ENCODE measurements around the gene HGD. TPM values are rescaled to one million over a fixed set of nuclear protein-coding genes. Genes with fewer than 3 reads are reported as not detected.

The HGD gene
- total RNA-seq, 1 donor: under 0.01 TPM

DNA sequence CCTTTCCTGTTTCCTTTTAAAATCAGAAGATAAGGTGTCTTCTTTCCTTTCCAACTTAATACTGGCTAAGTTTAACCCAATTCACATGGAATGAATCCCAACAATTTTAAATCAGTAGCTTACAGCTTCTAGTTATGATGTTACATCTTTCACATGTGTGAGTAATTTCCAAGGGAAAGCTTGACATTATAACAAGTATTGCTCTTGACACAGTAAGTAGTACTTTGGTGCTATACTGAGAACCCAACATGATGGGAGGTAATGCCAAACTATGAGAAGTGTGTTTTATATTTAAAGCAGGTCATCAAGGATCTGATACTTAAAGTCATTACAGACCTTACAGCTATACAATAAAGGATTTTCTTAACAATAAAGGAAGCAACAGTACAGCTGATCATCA lies 31.2 kb upstream of the HGD start:
- no peaks in the 10 kb centered on the region for H3K27me3 ChIP-seq (ENCODE audit: insufficient read depth, low read length)
- TF ChIP-seq CTCF (IDR thresholded peaks at IDR 0.05; ENCODE audit: extremely low read depth, low read depth, low read length): no peak
- no peaks in the 10 kb centered on the region for H3K9me3 ChIP-seq (ENCODE audit: low read depth, low read length)
- H2AFZ ChIP-seq (ENCODE audit: low read length): no peak overlapping the region
- H3K27ac ChIP-seq (ENCODE audit: low read depth, low read length): no peak overlapping the region
- no peaks in the 10 kb centered on the region for H4K20me1 ChIP-seq (ENCODE audit: insufficient read depth, low read length)
- no peak overlapping the region for H3K4me3 ChIP-seq (ENCODE audit: insufficient read depth, low read length)
- H3K4me1 ChIP-seq (ENCODE audit: insufficient read depth, low read length): no peaks in the 10 kb centered on the region
- H3K4me2 ChIP-seq (ENCODE audit: insufficient read depth, low read length): no peak overlapping the region
- H3K79me2 ChIP-seq (ENCODE audit: insufficient read depth, low read length): peaks cover 2% of the 10 kb centered on the region
- no peak for DNase-seq (ENCODE audit: insufficient read length, low spot score, missing footprints)
- no peaks in the 10 kb centered on the region for H3K36me3 ChIP-seq (ENCODE audit: insufficient read depth, low read length)

DNA sequence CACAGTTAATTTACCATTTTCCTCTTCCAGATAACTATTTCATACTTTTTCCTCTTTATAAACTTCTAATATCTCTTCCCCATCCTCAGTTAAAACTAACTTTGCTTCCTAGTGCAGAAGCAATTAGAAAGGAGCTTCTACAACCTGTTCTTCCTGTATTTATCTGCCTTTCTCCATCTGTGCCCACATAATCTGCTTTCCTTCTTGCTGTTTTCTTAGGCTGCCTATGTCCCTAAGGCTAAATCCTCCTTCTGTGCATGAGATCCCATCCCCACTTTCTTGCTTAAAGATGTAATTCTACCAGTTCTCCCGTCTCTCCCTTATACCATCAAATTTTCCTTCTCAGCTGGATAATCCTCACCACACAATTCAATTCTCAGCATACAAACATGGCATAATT lies 28.3 kb upstream of the HGD start:
- Histone ChIP-seq H3K9me3 (ENCODE audit: low read depth, low read length) (no peaks in the 10 kb centered on the region), H3K79me2 (ENCODE audit: insufficient read depth, low read length) (no peaks in the 10 kb centered on the region), H3K4me2 (ENCODE audit: insufficient read depth, low read length) (no peak overlapping the region), H3K4me3 (ENCODE audit: insufficient read depth, low read length) (no peak overlapping the region), H3K36me3 (ENCODE audit: insufficient read depth, low read length) (peaks cover 5% of the 10 kb centered on the region), H2AFZ (ENCODE audit: low read length) (no peak overlapping the region), H3K4me1 (ENCODE audit: insufficient read depth, low read length) (no peaks in the 10 kb centered on the region), H3K27ac (ENCODE audit: low read depth, low read length) (no peak overlapping the region), H4K20me1 (ENCODE audit: insufficient read depth, low read length) (no peaks in the 10 kb centered on the region), H3K27me3 (ENCODE audit: insufficient read depth, low read length) (no peaks in the 10 kb centered on the region)
- DNase-seq (ENCODE audit: insufficient read length, low spot score, missing footprints): no peak
- TF ChIP-seq CTCF (IDR thresholded peaks at IDR 0.05; ENCODE audit: extremely low read depth, low read depth, low read length): no peak

- TF ChIP-seq CTCF (IDR thresholded peaks at IDR 0.05; ENCODE audit: extremely low read depth, low read depth, low read length): no peak
Measured at GRCh38 chr3:120708408-120708807, 26.4 kb upstream of the HGD start.

DNA sequence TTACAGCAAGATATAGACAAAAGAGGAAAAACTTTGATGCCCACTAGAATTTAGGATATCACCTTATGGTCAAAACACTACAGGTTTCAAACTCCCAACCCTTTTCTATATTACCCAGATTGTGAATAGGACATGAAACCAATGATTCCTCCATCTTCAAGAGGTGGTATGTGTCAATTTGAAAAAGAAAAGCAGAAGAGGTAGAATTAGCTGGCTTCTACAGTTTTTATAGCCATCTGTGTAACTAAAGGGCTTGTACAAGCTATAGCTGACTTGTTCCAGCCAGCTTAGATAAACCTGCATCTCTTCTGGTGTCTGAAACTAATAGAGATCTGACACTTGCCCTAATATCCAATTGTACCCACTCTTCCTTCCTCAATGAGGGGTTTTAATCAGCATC lies 24.9 kb upstream of the HGD start:
- no peak for TF ChIP-seq CTCF (IDR thresholded peaks at IDR 0.05; ENCODE audit: extremely low read depth, low read depth, low read length)
- H3K4me3 ChIP-seq (ENCODE audit: insufficient read depth, low read length): no peak overlapping the region

More at GRCh38 chr3:120708408-120708807, 26.4 kb upstream of the HGD start:
- Histone ChIP-seq H3K27me3 (ENCODE audit: insufficient read depth, low read length) (no peaks in the 10 kb centered on the region), H3K36me3 (ENCODE audit: insufficient read depth, low read length) (peaks cover 5% of the 10 kb centered on the region), H2AFZ (ENCODE audit: low read length) (no peak overlapping the region), H3K9me3 (ENCODE audit: low read depth, low read length) (no peaks in the 10 kb centered on the region), H3K27ac (ENCODE audit: low read depth, low read length) (no peak overlapping the region), H3K4me2 (ENCODE audit: insufficient read depth, low read length) (no peak overlapping the region), H3K4me1 (ENCODE audit: insufficient read depth, low read length) (no peaks in the 10 kb centered on the region), H3K79me2 (ENCODE audit: insufficient read depth, low read length) (no peaks in the 10 kb centered on the region), H3K4me3 (ENCODE audit: insufficient read depth, low read length) (no peak overlapping the region), H4K20me1 (ENCODE audit: insufficient read depth, low read length) (no peaks in the 10 kb centered on the region)
- DNase-seq (ENCODE audit: insufficient read length, low spot score, missing footprints): no peak

More for the DNA sequence above, 24.9 kb upstream of the HGD start:
- H3K79me2 ChIP-seq (ENCODE audit: insufficient read depth, low read length): no peaks in the 10 kb centered on the region
- H4K20me1 ChIP-seq (ENCODE audit: insufficient read depth, low read length): no peaks in the 10 kb centered on the region
- H3K27ac ChIP-seq (ENCODE audit: low read depth, low read length): no peak overlapping the region
- H2AFZ ChIP-seq (ENCODE audit: low read length): no peak overlapping the region
- H3K4me2 ChIP-seq (ENCODE audit: insufficient read depth, low read length): no peak overlapping the region
- H3K27me3 ChIP-seq (ENCODE audit: insufficient read depth, low read length): no peaks in the 10 kb centered on the region
- no peaks in the 10 kb centered on the region for H3K4me1 ChIP-seq (ENCODE audit: insufficient read depth, low read length)
- H3K9me3 ChIP-seq (ENCODE audit: low read depth, low read length): peaks cover 3% of the 10 kb centered on the region
- H3K36me3 ChIP-seq (ENCODE audit: insufficient read depth, low read length): peaks cover 5% of the 10 kb centered on the region
- DNase-seq (ENCODE audit: insufficient read length, low spot score, missing footprints): no peak
